Measurements from ENCODE around the gene ANKRD55. TPM values are rescaled to one million over a fixed set of nuclear protein-coding genes. Genes with fewer than 3 reads are reported as not detected.

ANKRD55 gene
- total RNA-seq, 1 experiment from 2014 or later = not detected

- POLR2A ChIA-PET (ENCODE audit: unreplicated experiment) = no interaction called here
- Histone ChIP-seq H2AFZ (ENCODE audit: low read length) (no peak overlapping the region), H3K9ac (ENCODE audit: low read length) (no peak overlapping the region), H3K4me2 (ENCODE audit: low read length) (no peak overlapping the region), H3K36me3 (ENCODE audit: low read depth, low read length) (no peaks in the 10 kb centered on the region), H4K20me1 (ENCODE audit: low read length) (no peaks in the 10 kb centered on the region), H3K9me3 (ENCODE audit: low read length) (no peaks in the 10 kb centered on the region), H3K4me3 (ENCODE audit: low read length) (no peak overlapping the region), H3K79me2 (ENCODE audit: low read length) (no peaks in the 10 kb centered on the region), H3K27ac (ENCODE audit: low read length) (no peak overlapping the region), H3K9me2 (replicated peaks; ENCODE audit: low read length) (no peaks in the 10 kb centered on the region), H3K4me1 (ENCODE audit: insufficient read depth, low read length) (peaks cover 9% of the 10 kb centered on the region), H3K27me3 (ENCODE audit: low read length) (no peaks in the 10 kb centered on the region), H3F3A (ENCODE audit: low read length, unreplicated experiment) (no peaks in the 10 kb centered on the region)
- TF ChIP-seq CTCF (conservative IDR thresholded peaks at IDR 0.05; ENCODE audit: low read depth, low read length) (no peak), EZH2 (IDR thresholded peaks at IDR 0.05; ENCODE audit: low read length, unreplicated experiment) (no peak), EZH2phosphoT487 (IDR thresholded peaks at IDR 0.05; ENCODE audit: borderline replicate concordance, low read length) (no peak)
- BruUV-seq (replicated peaks) = no TSS peak
- CTCF ChIA-PET = no interaction called here
- ATAC-seq = no peak
- intact Hi-C loops (cut with micrococcal nuclease) = no loop called here
- no peak for DNase-seq
Observed at GRCh38 chr5:56146674-56147073, 86.5 kb downstream of the ANKRD55 start.

DNA sequence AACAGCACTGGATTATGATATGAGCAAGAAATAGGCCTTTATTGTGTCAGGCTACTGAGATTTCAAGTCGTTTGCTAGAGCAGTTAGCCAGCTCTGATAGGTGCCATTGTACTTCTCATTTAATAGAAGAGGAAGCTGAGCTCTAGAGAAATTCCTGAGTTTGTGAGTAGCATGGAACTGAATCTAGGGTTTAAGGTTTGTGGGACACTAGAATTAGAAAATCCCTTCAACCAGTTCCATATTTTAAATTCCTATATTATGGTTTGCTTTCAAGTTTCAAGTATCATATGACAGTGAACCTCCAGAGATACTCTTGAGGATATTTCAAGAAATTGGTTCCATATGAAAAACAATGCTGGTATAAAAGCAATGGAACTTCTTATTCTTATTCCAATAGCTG, 87.6 kb downstream of the ANKRD55 start:
- H3K9me3 ChIP-seq (ENCODE audit: low read length) = no peaks in the 10 kb centered on the region
- H2AFZ ChIP-seq (ENCODE audit: low read length) = no peak overlapping the region
- H3K4me2 ChIP-seq (ENCODE audit: low read length) = no peak overlapping the region
- H3K27me3 ChIP-seq (ENCODE audit: low read length) = no peaks in the 10 kb centered on the region
- DNase-seq (no peak), ATAC-seq (no peak)
- no peaks in the 10 kb centered on the region for H3K9me2 ChIP-seq (replicated peaks; ENCODE audit: low read length)
- peaks cover 9% of the 10 kb centered on the region for H3K4me1 ChIP-seq (ENCODE audit: insufficient read depth, low read length)
- no peaks in the 10 kb centered on the region for H3K79me2 ChIP-seq (ENCODE audit: low read length)
- BruUV-seq (replicated peaks) = no TSS peak
- no peak overlapping the region for H3K27ac ChIP-seq (ENCODE audit: low read length)
- H3K4me3 ChIP-seq (ENCODE audit: low read length) = no peak overlapping the region
- no peaks in the 10 kb centered on the region for H3F3A ChIP-seq (ENCODE audit: low read length, unreplicated experiment)
- ChIA-PET CTCF (no interaction called here), POLR2A (ENCODE audit: unreplicated experiment) (no interaction called here)
- H3K9ac ChIP-seq (ENCODE audit: low read length) = no peak overlapping the region
- intact Hi-C loops (cut with micrococcal nuclease) = no loop called here
- no peak for TF ChIP-seq EZH2 (IDR thresholded peaks at IDR 0.05; ENCODE audit: low read length, unreplicated experiment)
- TF ChIP-seq CTCF (conservative IDR thresholded peaks at IDR 0.05; ENCODE audit: low read depth, low read length) = no peak
- TF ChIP-seq EZH2phosphoT487 (IDR thresholded peaks at IDR 0.05; ENCODE audit: borderline replicate concordance, low read length) = no peak
- no peaks in the 10 kb centered on the region for H4K20me1 ChIP-seq (ENCODE audit: low read length)
- H3K36me3 ChIP-seq (ENCODE audit: low read depth, low read length) = no peaks in the 10 kb centered on the region

- H3K9me3 ChIP-seq (ENCODE audit: low read length) = no peaks in the 10 kb centered on the region
- no peak overlapping the region for H3K9ac ChIP-seq (ENCODE audit: low read length)
- H2AFZ ChIP-seq (ENCODE audit: low read length) = no peak overlapping the region
- DNase-seq (peak; percentile 50), ATAC-seq (peak; percentile 27; the same call in 1 of the 2 replicates)
- no peaks in the 10 kb centered on the region for H3K9me2 ChIP-seq (replicated peaks; ENCODE audit: low read length)
- H3K4me2 ChIP-seq (ENCODE audit: low read length) = no peak overlapping the region
- no peaks in the 10 kb centered on the region for H3K79me2 ChIP-seq (ENCODE audit: low read length)
- H3K4me1 ChIP-seq (ENCODE audit: insufficient read depth, low read length) = peaks cover 9% of the 10 kb centered on the region
- TF ChIP-seq EZH2 (IDR thresholded peaks at IDR 0.05; ENCODE audit: low read length, unreplicated experiment) = no peak
- no peak for TF ChIP-seq EZH2phosphoT487 (IDR thresholded peaks at IDR 0.05; ENCODE audit: borderline replicate concordance, low read length)
- TF ChIP-seq CTCF (conservative IDR thresholded peaks at IDR 0.05; ENCODE audit: low read depth, low read length) = no peak
- H3F3A ChIP-seq (ENCODE audit: low read length, unreplicated experiment) = no peaks in the 10 kb centered on the region
- H4K20me1 ChIP-seq (ENCODE audit: low read length) = no peaks in the 10 kb centered on the region
- CTCF ChIA-PET = no interaction called here
- intact Hi-C loops (cut with micrococcal nuclease) = no loop called here
- no peak overlapping the region for H3K27ac ChIP-seq (ENCODE audit: low read length)
- no peaks in the 10 kb centered on the region for H3K27me3 ChIP-seq (ENCODE audit: low read length)
- H3K36me3 ChIP-seq (ENCODE audit: low read depth, low read length) = no peaks in the 10 kb centered on the region
- no peak overlapping the region for H3K4me3 ChIP-seq (ENCODE audit: low read length)
- POLR2A ChIA-PET (ENCODE audit: unreplicated experiment) = no interaction called here
- no TSS peak for BruUV-seq (replicated peaks)
Observed at GRCh38 chr5:56145106-56145505, 88.0 kb downstream of the ANKRD55 start.
